ENCODE results near the gene ADORA2B. TPM values are rescaled to one million over a fixed set of nuclear protein-coding genes. Genes with fewer than 3 reads are reported as not detected.
"Not testable (repeated sequence)": the region's sequence is repeated elsewhere in the genome, so short reads cannot be mapped to it uniquely, and the experiment has no call there.

ADORA2B gene
- total and polyA plus RNA-seq, 2 of the 4 experiments (the other 2 are of a cell fraction) = 5.2 to 5.5 TPM

DNA sequence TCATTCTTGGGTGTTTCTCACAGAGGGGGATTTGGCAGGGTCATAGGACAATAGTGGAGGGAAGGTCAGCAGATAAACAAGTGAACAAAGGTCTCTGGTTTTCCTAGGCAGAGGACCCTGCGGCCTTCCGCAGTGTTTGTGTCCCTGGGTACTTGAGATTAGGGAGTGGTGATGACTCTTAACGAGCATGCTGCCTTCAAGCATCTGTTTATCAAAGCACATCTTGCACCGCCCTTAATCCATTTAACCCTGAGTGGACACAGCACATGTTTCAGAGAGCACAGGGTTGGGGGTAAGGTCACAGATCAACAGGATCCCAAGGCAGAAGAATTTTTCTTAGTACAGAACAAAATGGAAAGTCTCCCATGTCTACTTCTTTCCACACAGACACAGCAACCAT, 34.1 kb downstream of the ADORA2B start:
- H3K4me3 ChIP-seq (ENCODE audit: insufficient read depth, low read depth, low read length); H3K9me1 ChIP-seq (ENCODE audit: insufficient read depth, low read length); H3K18ac ChIP-seq (ENCODE audit: low read depth, low read length); H3K27ac ChIP-seq (ENCODE audit: insufficient read depth, low read length); H4K20me1 ChIP-seq (ENCODE audit: insufficient read depth, low read length); in situ Hi-C loops (cut with MboI; ENCODE audit: low sequenced_read_pairs); intact Hi-C loops (cut with micrococcal nuclease); H3K9ac ChIP-seq (ENCODE audit: low read depth, low read length); H4K8ac ChIP-seq (ENCODE audit: low read depth in 2 of 2, low read length in 2 of 2); H2BK15ac ChIP-seq (ENCODE audit: low read depth, low read length); H3K27me3 ChIP-seq (ENCODE audit: control insufficient read depth, insufficient read depth, low read length); dilution Hi-C loops (cut with HindIII; ENCODE audit: low sequenced_read_pairs, unreplicated experiment); H3K56ac ChIP-seq (ENCODE audit: extremely low read depth, insufficient read depth, low read length); H4K91ac ChIP-seq (ENCODE audit: insufficient read depth, low read depth, low read length); H4K5ac ChIP-seq (ENCODE audit: low read depth, low read length); H2AFZ ChIP-seq (replicated peaks; ENCODE audit: low read length, poor library complexity); H3K4me2 ChIP-seq (ENCODE audit: low read depth, low read length); POLR2A ChIA-PET (ENCODE audit: unreplicated experiment); H3K9me3 ChIP-seq (ENCODE audit: control insufficient read depth, insufficient read depth, low read length); H3K4me1 ChIP-seq (ENCODE audit: control insufficient read depth, insufficient read depth, low read length); BruUV-seq (replicated peaks); H2BK20ac ChIP-seq (ENCODE audit: low read depth, low read length); ATAC-seq (ENCODE audit: low read depth); DNase-seq; H2AK5ac ChIP-seq (ENCODE audit: low read depth, low read length); H2AK9ac ChIP-seq (replicated peaks; ENCODE audit: low read depth, low read length, poor library complexity); H3K14ac ChIP-seq (replicated peaks; ENCODE audit: low read depth, low read length); H3K4ac ChIP-seq (ENCODE audit: low read depth, low read length); H2BK5ac ChIP-seq (ENCODE audit: low read depth, low read length, poor library complexity, severe bottlenecking); H3K23ac ChIP-seq (ENCODE audit: low read depth, low read length); H2BK120ac ChIP-seq (ENCODE audit: low read depth, low read length): not testable (repeated sequence)
- Histone ChIP-seq H3K36me3 (ENCODE audit: control insufficient read depth, insufficient read depth, low read length) (peaks cover 16% of the 10 kb centered on the region), H3K79me1 (ENCODE audit: low read depth in 1 of 2, low read length in 2 of 2) (peaks cover 7 to 29% of the 10 kb centered on the region in 2 experiments; a peak in 3 of 4 replicates)
- no CpG with 5 or more reads among the region's 4 CpGs for WGBS, 2 experiments (ENCODE audit: extremely low coverage in 2 of 2, insufficient read length in 1 of 2)
- CTCF ChIA-PET = interaction anchor here (1.3 kb wide), 1 partner anchor 34 kb away, joined by 3 read pairs; the partner anchor contains the start of gene ADORA2B

Data from IMR-90 (cell line).